ENCODE data around the gene SLC26A6.
A peak's percentile ranks its signal among the peaks of the same experiment; 100 is the strongest.

The SLC26A6 gene

GRCh38 chr3:48631516-48632448 lies 3.5 kb downstream of the SLC26A6 start:
- DNase-seq = no peak

- DNase-seq = no peak
Measured at GRCh38 chr3:48630833-48631232, 4.4 kb downstream of the SLC26A6 start.

- DNase-seq = no peak
Measured at GRCh38 chr3:48630407-48630806, 4.9 kb downstream of the SLC26A6 start.

GRCh38 chr3:48629894-48630293 lies 5.4 kb downstream of the SLC26A6 start:
- DNase-seq = no peak

GRCh38 chr3:48628277-48629017 lies 6.8 kb downstream of the SLC26A6 start:
- no peak for DNase-seq

- no peak for DNase-seq
Measured at GRCh38 chr3:48625600-48625999, 9.7 kb downstream of the SLC26A6 start.

GRCh38 chr3:48624767-48625166 lies 10.5 kb downstream of the SLC26A6 start:
- DNase-seq = no peak

- DNase-seq = peak; percentile 66 to 92
Measured at GRCh38 chr3:48623851-48624547, 11.3 kb downstream of the SLC26A6 start.

- no peak for DNase-seq
Measured at GRCh38 chr3:48621461-48621869, 13.8 kb downstream of the SLC26A6 start, which contains the start of gene TMEM89. Gene TMEM89, minus strand, starts transcription at chr3:48621769. Its CDS starts 13 bp downstream, at chr3:48621756.

- no peak for DNase-seq
Measured at GRCh38 chr3:48619541-48620524, 15.4 kb downstream of the SLC26A6 start.

GRCh38 chr3:48617559-48617958 lies 17.7 kb downstream of the SLC26A6 start:
- DNase-seq = no peak

- DNase-seq = no peak
Measured at GRCh38 chr3:48614044-48614443, 21.2 kb downstream of the SLC26A6 start.

- no peak for DNase-seq
Measured at GRCh38 chr3:48612309-48612708, 23.0 kb downstream of the SLC26A6 start.

- DNase-seq = peak; percentile 86 to 89
Measured at GRCh38 chr3:48609088-48610005, 25.9 kb downstream of the SLC26A6 start, which contains the start of gene UQCRC1. Gene UQCRC1, minus strand, starts transcription at chr3:48609646. Its CDS starts 26 bp downstream, at chr3:48609620.

GRCh38 chr3:48607519-48607918 lies 27.7 kb downstream of the SLC26A6 start:
- DNase-seq = no peak

GRCh38 chr3:48601622-48601994 lies 33.7 kb downstream of the SLC26A6 start:
- no peak for DNase-seq

GRCh38 chr3:48600711-48601621 lies 34.3 kb downstream of the SLC26A6 start:
- DNase-seq = no peak

- DNase-seq = no peak
Measured at GRCh38 chr3:48599509-48600285, 35.6 kb downstream of the SLC26A6 start.

- no peak for DNase-seq
Measured at GRCh38 chr3:48599077-48599501, 36.2 kb downstream of the SLC26A6 start.

Measured in NCI-H2081 (cell line).